ENCODE results near the gene ANK3.

The ANK3 gene

DNA sequence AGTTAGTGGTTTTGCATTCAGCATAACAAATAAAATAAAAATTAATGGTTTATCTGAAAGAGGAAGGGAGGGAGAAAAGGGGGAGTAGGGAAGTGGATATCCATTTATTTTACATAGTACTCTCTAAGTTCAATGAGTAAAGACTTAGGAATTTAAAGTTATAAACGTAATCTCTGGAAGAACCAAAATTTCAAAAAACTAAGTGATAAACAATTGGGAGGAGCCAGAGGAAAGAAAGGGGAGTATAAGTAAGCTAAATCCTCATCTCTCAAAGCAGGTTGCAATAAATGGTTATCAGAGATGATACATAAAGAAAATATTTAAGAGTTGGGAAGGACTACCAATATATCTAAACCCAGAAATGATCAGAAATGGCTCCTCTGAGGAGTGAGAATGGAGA, 46.4 kb downstream of the ANK3 start:
- ATAC-seq (no peak), DNase-seq (no peak)

GRCh38 chr10:60341969-60342368, 47.7 kb downstream of the ANK3 start:
- DNase-seq (no peak), ATAC-seq (no peak)

- ATAC-seq = no peak
- no peak for DNase-seq
Measured at GRCh38 chr10:60340973-60341372, 48.7 kb downstream of the ANK3 start.

GRCh38 chr10:60339757-60340156, 49.9 kb downstream of the ANK3 start:
- DNase-seq (no peak), ATAC-seq (no peak)

- ATAC-seq (no peak), DNase-seq (no peak)
Measured at GRCh38 chr10:60338786-60339185, 50.9 kb downstream of the ANK3 start.

DNA sequence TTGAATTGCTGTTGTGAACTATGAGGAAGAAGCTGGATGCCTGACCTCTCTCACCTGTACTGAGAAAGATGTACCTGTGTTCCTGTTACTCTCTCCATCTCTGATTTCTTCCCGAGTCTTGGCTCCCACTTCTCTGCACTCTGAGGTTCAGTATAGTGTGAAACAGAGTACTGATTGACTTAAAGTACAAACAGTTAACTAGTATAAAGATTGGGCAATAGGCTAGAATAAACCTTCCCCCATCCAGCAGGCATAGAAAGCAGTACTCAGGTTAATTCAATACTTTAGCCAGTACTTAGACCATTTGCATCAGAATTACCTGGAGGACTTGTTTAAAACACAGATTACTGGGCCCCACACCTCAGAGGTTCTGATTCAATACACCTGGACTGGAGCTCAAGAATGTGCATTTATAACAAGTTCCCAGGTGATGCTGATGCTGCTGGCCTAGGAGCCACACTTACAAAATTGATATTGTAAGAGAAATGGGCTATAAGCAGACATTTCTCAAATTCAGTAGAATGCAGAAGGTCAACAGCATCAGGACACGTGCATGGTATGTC, 51.6 kb downstream of the ANK3 start:
- no peak for DNase-seq
- ATAC-seq = no peak

- DNase-seq (no peak), ATAC-seq (no peak)
Measured at GRCh38 chr10:60336901-60337630, 52.6 kb downstream of the ANK3 start.

DNA sequence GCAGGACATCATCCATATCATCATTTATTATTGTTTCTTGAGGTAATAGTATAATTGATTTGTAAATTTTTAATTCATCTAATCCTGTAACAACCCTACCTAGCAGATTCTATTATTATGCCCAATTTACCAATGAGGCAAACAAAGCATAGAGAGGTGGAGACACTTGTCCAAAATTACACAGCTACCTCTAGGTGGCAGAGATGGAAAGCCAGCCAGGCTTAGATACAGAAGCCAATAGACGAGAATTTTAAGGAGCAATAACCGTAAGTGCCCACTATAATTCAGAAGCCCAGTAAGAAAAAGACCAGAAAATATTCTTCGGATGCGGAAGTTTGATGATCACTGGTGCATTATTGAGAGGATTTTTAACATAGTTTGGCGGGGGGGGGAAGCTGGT, 54.0 kb downstream of the ANK3 start:
- ATAC-seq = no peak

GRCh38 chr10:60334991-60335390, 54.7 kb downstream of the ANK3 start:
- ATAC-seq (no peak), DNase-seq (no peak)

More for the DNA sequence above, 54.0 kb downstream of the ANK3 start:
- no peak for DNase-seq

DNA sequence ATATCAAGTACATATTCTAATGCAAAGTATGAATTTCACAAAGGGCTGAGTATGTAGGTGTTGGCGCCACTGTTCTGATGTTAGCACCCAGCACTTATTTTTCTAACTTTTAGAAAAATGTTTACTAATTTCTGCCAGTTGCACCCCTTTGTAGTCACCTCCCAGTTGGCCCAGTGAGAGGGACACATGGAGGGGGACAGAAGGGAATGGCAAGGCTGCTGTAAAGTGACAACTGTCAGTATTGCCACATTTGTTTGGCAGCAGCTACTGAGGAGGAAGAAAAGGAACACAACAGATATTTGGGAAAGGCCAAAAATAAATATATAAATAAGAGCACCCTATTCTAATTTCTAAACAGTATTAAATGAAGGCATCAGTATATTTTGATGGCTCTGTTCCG, 57.3 kb downstream of the ANK3 start:
- DNase-seq (no peak), ATAC-seq (no peak)

- DNase-seq = no peak
- ATAC-seq = no peak
Measured at GRCh38 chr10:60331886-60332285, 57.8 kb downstream of the ANK3 start.

DNA sequence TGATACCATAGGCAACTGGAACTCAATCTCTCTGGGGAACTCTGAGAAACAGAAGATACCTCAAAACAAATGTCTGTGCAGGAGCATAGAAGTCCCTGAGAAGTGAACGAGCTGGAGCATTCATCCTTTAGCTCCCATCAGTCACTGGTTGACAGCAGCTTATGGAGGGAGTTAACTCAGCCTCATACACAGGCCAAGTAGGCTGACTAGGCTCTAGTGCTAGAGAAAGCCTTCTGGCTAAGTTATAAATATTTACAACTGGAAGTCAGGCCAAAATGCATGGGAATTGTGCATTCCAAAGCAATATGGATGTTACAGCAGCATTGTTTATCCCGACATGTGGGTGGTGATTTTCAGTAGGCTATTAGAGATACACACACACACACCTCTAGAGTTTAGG, 66.5 kb downstream of the ANK3 start:
- no peak for DNase-seq
- ATAC-seq = no peak

GRCh38 chr10:60320666-60321065, 69.0 kb downstream of the ANK3 start:
- no peak for ATAC-seq
- DNase-seq = no peak

- DNase-seq = no peak
- no peak for ATAC-seq
Measured at GRCh38 chr10:60316029-60316428, 73.6 kb downstream of the ANK3 start.

DNA sequence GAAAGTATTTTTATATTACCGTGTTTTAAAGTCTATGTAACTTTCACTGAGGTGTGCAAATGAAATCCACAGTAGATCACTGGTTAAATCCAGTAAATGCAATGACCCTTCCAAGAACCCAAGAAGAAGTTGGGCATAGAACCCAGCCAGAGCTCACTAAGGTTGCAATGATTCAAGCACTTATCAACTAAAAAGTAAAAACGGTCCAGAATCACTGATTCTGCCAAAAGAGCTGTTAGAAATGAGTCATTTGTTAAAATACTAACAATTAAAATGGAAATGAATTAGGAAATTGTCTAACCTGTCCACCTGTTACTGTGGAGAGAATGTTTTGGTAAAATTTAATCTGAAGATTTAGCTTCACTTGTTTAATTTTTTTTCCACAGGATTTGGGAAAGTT, 74.4 kb downstream of the ANK3 start:
- DNase-seq (no peak), ATAC-seq (no peak)

- no peak for DNase-seq
- no peak for ATAC-seq
Measured at GRCh38 chr10:60314069-60314940, 75.4 kb downstream of the ANK3 start.

DNA sequence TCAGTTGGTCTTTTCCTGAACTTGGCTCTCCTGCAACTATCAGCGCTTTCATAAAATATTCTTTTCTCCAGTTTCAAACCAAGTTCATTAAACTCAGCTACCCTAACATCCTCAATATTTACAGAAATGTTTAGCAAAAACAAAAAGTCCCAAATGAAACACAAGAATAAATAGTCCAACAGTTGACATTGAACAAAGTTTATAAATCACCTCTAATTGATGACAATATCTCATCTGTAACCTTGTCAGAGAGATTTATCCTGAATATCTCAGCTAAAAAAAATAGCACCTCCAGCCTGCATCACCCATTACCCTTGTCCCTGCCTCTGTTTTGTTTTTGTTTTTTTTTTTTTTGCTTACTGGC, 76.1 kb downstream of the ANK3 start:
- no peak for DNase-seq
- no peak for ATAC-seq

DNA sequence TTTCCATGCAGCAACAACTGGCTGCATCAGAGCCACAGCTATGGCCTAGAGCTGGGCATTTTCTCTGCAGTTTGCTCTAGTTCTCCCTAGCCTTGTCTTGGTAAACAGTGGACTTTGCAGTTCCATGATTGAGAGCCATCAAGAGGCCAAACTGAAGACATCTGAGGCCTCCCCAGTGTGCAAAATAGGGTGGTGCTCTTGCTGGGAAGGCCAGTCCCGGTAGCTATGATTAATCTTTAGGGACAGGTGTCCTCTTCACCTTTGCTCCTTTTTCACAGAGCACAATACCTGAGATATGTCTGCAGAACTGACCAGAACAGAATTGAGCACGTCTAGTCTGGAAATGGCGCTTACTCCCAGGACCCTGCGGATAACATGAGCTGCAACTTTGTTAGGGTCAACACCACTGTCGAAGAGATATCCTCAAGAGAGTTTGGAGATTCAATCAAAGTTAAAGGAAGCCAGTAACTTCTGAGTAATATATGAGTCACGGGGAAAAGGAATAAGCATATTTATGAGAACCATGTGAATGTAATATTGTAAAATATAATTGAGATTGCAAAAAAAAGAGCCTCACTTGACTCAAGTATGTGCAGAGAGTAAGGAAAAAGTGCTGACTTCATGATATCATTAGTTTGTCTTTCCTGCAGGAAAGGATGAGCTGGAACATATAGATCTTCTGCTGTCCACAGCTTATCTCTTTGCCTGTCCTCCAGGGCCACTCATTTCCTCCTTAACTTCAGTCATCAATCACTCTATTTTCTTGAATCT, 76.7 kb downstream of the ANK3 start:
- DNase-seq (no peak), ATAC-seq (no peak)

DNA sequence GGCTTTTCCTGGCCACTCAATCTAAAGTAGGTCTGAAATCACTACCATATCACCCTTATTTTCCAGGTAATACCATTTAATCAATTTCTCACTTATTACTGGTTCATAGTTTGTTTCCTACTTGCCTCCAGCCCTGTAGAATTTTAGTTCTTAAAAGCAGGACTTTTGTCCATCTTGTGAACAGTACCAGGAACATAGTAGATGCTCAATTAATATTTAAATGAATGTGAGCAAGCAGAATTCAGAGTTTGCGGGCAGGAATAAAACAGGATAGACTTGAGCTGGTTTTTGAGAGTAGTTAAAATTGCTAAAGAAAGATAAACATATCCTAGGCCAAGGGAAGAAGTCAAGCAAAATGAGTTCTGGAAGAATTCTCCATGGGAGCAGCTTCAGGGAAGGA, 77.9 kb downstream of the ANK3 start:
- DNase-seq (no peak), ATAC-seq (no peak)

DNA sequence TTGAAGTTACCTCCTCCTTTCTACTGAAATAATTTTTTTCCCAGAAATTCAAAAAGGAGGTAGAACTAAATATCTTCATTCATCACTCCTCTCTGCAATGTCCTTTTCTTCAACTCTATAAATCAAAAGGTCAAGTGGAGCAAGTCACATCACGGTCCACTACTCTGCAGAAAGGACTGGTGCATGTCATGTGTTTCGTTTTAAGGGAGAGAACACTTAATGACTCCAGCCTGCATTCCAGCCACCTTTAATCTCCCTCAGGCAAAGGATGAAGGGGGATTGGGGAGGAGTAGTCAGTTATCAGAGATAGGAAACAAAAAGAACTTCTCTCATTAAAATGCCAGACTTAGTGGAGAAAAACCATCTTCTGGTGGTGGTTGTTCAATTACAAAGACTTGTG, 78.9 kb downstream of the ANK3 start:
- DNase-seq (no peak), ATAC-seq (no peak)

DNA sequence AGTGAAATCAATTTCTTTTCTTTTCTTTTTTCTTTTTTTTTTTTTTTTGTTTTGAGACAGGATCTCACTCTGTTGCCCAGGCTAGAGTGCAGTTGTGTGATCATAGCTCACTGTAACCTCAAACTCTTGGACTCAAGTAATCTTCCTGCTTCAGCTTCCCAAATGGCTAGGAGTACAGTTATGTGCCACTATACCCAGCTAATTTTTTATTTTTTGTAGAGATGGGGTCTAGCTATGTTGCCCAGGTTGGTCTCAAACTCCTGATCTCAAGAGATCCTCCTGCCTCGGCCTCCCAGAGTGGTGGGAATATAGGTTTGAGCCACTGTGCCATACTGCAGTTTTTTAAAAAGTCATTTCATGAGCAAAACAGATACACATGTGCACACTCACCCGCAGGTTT, 79.8 kb downstream of the ANK3 start:
- no peak for DNase-seq
- no peak for ATAC-seq

DNA sequence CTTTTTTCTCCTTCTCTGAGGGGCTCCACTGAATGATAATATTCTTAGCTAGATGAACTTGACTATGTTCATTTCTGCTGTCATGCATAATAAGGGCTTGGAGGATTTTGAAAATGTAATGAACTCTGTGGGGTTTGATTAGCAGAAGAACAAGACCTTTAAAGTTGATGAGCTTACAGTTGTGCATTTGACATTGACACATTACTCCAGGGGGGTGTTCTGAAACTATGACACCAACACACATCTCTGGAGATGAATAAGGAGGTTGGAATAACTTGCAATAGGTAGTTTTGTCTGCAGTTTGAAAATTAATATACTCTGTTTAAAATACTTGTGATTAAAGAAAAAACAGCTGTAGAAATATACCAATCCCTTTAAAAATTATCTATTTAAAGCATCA, 80.3 kb downstream of the ANK3 start:
- no peak for ATAC-seq
- no peak for DNase-seq
